DOHH2 (cell line): Measurements from ENCODE around the gene MCIDAS.

Source experiments
- H3F3A ChIP-seq: fragments of 200-600 bp; sonication (generic), shearing (Covaris generic); 2 replicates; pipeline ENCODE4 v1.6.0; 2016; ENCODE audit warnings: antibody characterized with exemption, mild to moderate bottlenecking; ENCODE audit not compliant: control insufficient read depth, insufficient read depth
- H3K27ac ChIP-seq: fragments of 200-600 bp; sonication (generic); 2 replicates; pipeline ENCODE4 v1.5.1; 2014; ENCODE audit warnings: low read depth, mild to moderate bottlenecking, low read length, moderate library complexity
- H3K27me3 ChIP-seq: fragments of 200-600 bp; sonication (generic); 2 replicates; pipeline ENCODE4 v1.6.1; 2014; ENCODE audit warnings: mild to moderate bottlenecking, low read length, mixed read lengths; ENCODE audit not compliant: control insufficient read depth
- H3K36me3 ChIP-seq: fragments of 200-600 bp; sonication (generic); 2 replicates; pipeline ENCODE4 v1.6.1; 2014; ENCODE audit warnings: mild to moderate bottlenecking, low read length, moderate library complexity, mixed read lengths; ENCODE audit not compliant: control insufficient read depth
- H3K4me1 ChIP-seq: fragments of 200-600 bp; sonication (generic); 2 replicates; pipeline ENCODE4 v1.6.1; 2014; ENCODE audit warnings: mild to moderate bottlenecking, low read length, mixed read lengths; ENCODE audit not compliant: control insufficient read depth
- H3K4me2 ChIP-seq: fragments of 200-600 bp; sonication (generic); 2 replicates; pipeline ENCODE4 v1.6.0; 2014; ENCODE audit warnings: mild to moderate bottlenecking, low read length, moderate library complexity
- H3K4me3 ChIP-seq: fragments of 200-600 bp; sonication (generic); 2 replicates; pipeline ENCODE4 v1.5.1; 2014; ENCODE audit warnings: mild to moderate bottlenecking, low read length, mixed read lengths
- H3K79me2 ChIP-seq: fragments of 200-600 bp; sonication (generic); 2 replicates; pipeline ENCODE4 v1.6.1; 2014; ENCODE audit warnings: mild to moderate bottlenecking, low read length, mixed read lengths; ENCODE audit not compliant: control insufficient read depth
- H3K9me2 ChIP-seq: fragments of 200-600 bp; sonication (generic); replicated peaks from 2 replicates; pipeline ENCODE4 v1.6.1; 2014; ENCODE audit warnings: mild to moderate bottlenecking, low read length, mixed read lengths; ENCODE audit not compliant: control insufficient read depth
- H3K9me3 ChIP-seq: fragments of 200-600 bp; sonication (generic); 2 replicates; pipeline ENCODE4 v1.6.1; 2014; ENCODE audit warnings: antibody characterized with exemption, low read length, mixed read lengths; ENCODE audit not compliant: control insufficient read depth, insufficient read depth
- H4K20me1 ChIP-seq: fragments of 200-600 bp; sonication (generic); 2 replicates; pipeline ENCODE4 v1.6.0; 2014; ENCODE audit warnings: low read depth, mild to moderate bottlenecking, antibody characterized with exemption, low read length, moderate library complexity; ENCODE audit not compliant: control insufficient read depth, insufficient read depth
- EZH2phosphoT487 ChIP-seq: fragments of 200-600 bp; sonication (generic); IDR thresholded peaks from 2 replicates; pipeline ENCODE4 v1.6.1; 2017; ENCODE audit warnings: borderline replicate concordance, mild to moderate bottlenecking, antibody characterized with exemption, low read length, moderate library complexity, mixed read lengths
- TF ChIP-seq, protein P1 (sequence below): fragments of 200-600 bp; sonication (generic); IDR thresholded peaks from one replicate; pipeline ENCODE4 v1.5.1; 2014; ENCODE audit warnings: antibody characterized with exemption, mild to moderate bottlenecking, low read depth, low read length; ENCODE audit not compliant: poor library complexity, severe bottlenecking

The MCIDAS gene

DNA sequence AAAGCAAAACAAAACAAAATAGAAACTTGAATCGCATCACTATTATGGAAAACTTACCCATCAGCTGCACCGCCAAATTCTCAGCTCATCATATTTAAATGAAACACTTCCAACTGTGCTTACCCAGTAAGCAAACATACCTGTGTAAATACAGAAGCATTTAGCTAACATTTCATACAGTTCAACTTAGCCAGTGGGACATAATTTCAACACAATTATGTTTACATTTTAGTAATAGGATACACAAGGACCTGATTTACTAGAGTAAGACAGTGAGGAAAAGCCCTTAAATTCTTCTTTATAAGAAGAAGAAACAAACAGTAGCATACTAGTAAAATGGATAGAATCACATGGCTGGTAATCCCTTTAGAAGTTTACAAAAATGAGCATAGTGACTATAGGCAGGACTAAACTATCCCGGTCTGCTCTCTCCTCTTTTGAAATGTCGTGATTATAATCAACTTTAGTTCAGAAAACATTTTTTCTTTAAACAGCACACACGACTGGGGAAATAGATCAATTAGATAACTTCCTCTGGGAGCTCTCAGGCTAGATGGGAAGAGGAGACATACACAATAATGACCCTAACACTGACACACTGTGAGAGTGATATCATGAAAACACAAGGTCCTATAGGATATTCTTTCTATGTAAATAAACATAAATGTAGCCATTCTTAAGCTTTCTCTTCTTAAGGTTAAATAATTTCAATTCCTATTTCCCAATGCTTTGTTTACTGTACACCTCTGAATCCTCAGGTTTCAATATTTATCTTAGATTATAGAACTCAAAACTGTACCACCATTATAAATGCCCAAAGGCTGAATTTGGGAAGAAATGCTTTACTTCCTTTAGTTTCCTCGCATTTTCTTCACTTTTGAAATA lies 38.2 kb downstream of the MCIDAS start:
- no peaks in the 10 kb centered on the region for H3F3A ChIP-seq
- no peaks in the 10 kb centered on the region for H3K4me1 ChIP-seq

DNA sequence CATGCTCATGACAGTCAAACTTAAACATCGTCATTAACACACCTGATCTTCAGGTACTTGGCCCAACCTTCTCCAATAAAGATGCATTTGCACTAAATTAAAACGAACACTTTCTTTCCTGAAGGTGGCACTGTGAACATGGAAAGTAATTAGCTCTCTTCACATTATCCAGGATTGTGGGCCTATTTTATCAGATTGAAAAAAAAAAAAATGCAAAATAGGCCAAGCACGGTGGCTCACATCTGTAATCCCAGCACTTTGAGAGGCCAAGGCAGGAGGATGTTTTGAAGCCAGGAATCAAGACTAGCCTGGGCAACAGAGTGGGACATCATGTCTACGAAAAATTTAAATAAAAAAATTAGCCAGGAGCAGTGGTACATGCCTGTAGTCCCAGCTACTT lies 39.7 kb downstream of the MCIDAS start:
- Histone ChIP-seq H3K9me3 (no peaks in the 10 kb centered on the region), H3F3A (no peaks in the 10 kb centered on the region), H4K20me1 (no peaks in the 10 kb centered on the region), H3K27me3 (peaks cover 26% of the 10 kb centered on the region), H3K36me3 (no peaks in the 10 kb centered on the region), H3K4me2 (no peak overlapping the region), H3K27ac (no peak overlapping the region), H3K4me3 (no peak overlapping the region), H3K4me1 (no peaks in the 10 kb centered on the region), H3K9me2 (no peaks in the 10 kb centered on the region), H3K79me2 (no peaks in the 10 kb centered on the region)
- no peak for TF ChIP-seq EZH2phosphoT487
- TF ChIP-seq, protein P1, sequence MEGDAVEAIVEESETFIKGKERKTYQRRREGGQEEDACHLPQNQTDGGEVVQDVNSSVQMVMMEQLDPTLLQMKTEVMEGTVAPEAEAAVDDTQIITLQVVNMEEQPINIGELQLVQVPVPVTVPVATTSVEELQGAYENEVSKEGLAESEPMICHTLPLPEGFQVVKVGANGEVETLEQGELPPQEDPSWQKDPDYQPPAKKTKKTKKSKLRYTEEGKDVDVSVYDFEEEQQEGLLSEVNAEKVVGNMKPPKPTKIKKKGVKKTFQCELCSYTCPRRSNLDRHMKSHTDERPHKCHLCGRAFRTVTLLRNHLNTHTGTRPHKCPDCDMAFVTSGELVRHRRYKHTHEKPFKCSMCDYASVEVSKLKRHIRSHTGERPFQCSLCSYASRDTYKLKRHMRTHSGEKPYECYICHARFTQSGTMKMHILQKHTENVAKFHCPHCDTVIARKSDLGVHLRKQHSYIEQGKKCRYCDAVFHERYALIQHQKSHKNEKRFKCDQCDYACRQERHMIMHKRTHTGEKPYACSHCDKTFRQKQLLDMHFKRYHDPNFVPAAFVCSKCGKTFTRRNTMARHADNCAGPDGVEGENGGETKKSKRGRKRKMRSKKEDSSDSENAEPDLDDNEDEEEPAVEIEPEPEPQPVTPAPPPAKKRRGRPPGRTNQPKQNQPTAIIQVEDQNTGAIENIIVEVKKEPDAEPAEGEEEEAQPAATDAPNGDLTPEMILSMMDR = peak; percentile 43

More for the DNA sequence above, 38.2 kb downstream of the MCIDAS start:
- no peak overlapping the region for H3K4me2 ChIP-seq
- H3K79me2 ChIP-seq = no peaks in the 10 kb centered on the region
- no peak for TF ChIP-seq EZH2phosphoT487
- TF ChIP-seq, protein P1 = no peak
- H3K27ac ChIP-seq = no peak overlapping the region
- no peak overlapping the region for H3K4me3 ChIP-seq
- peaks cover 30% of the 10 kb centered on the region for H3K27me3 ChIP-seq
- H3K9me2 ChIP-seq = no peaks in the 10 kb centered on the region
- H3K36me3 ChIP-seq = no peaks in the 10 kb centered on the region
- H4K20me1 ChIP-seq = no peaks in the 10 kb centered on the region
- H3K9me3 ChIP-seq = no peaks in the 10 kb centered on the region

DNA sequence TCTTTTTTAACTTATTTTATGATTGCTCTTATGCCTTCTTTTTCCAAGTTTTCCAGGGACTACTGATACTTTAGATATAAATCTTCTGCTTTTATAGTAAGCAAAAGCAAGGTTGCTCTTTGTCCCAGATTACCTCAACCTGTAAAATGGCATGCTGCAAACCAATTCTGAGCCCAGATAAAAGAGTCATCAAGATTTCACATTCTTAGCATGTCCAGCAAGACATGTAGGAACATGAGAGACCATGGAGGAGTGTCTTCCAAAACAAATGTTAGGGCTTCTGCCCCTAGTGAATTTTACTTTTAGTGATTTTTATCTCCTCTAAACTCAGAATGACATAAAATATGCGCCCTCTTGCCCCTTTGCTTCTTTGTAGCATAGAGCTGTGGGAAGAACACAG lies 47.1 kb downstream of the MCIDAS start:
- Histone ChIP-seq H3K4me3 (no peak overlapping the region), H3K36me3 (no peaks in the 10 kb centered on the region), H3K79me2 (no peaks in the 10 kb centered on the region), H3K9me2 (no peaks in the 10 kb centered on the region), H3K27ac (no peak overlapping the region), H3K27me3 (peaks cover 54% of the 10 kb centered on the region), H3K4me1 (peaks cover 15% of the 10 kb centered on the region), H3K9me3 (no peaks in the 10 kb centered on the region), H4K20me1 (no peaks in the 10 kb centered on the region), H3K4me2 (no peak overlapping the region), H3F3A (no peaks in the 10 kb centered on the region)
- no peak for TF ChIP-seq EZH2phosphoT487
- TF ChIP-seq, protein P1 = no peak
